K562 (cell line): ENCODE measurements around the gene ELAC1. TPM values are rescaled to one million over a fixed set of nuclear protein-coding genes. Genes with fewer than 3 reads are reported as not detected.

Source experiments
- ATAC-seq: fragments of 200-7000 bp; cut with Tn5 transposase; 3 replicates; pipeline ENCODE4 v1.9.1; 2020; ENCODE audit warnings: moderate library complexity
- BruUV-seq: library from RNA; stranded (reverse); fragments of 400-500 nt; replicated peaks from 2 replicates; lab custom pipeline; 2021; lab: Mats Ljungman, UMichigan
- CTCF ChIA-PET: fragments of 300-600 bp; formaldehyde crosslinking; extraction: SDS; loops from one replicate; lab custom pipeline; 2021; ENCODE audit warnings: low intra/inter-chr PET ratio; lab: Yijun Ruan, JAX
- POLR2A ChIA-PET: fragments of 300-600, 350-650 bp; sonication (Branson Sonifier 250); formaldehyde crosslinking; extraction: SDS; loops from one replicate; lab custom pipeline; 2021; ENCODE audit warnings: antibody characterized with exemption, inconsistent platforms; lab: Yijun Ruan, JAX
- DNase-seq, 4 experiments: peaks; one replicate each; pipeline versions ENCODE4 v3.0.0 to v3.0.0-alpha.2; 2011 to 2018; ENCODE audit warnings: low spot score in 3 of 4, mixed read lengths in 3 of 4; ENCODE audit errors: extremely low read depth in 1 of 4
- FAIRE-seq: peaks from 2 replicates; lab custom pipeline; 2011; peaks lifted over from hg19 to GRCh38; lab: Jason Lieb, UNC
- H2AFZ ChIP-seq: 2 replicates; pipeline ENCODE4 v1.6.0; 2011; ENCODE audit warnings: low read depth, low read length, control low read depth, inconsistent platforms
- H3K27ac ChIP-seq: fragments of 200-600 bp; 3 replicates; pipeline ENCODE4 v1.8.0; 2011; ENCODE audit warnings: low read depth, mild to moderate bottlenecking, control low read depth, inconsistent platforms, low read length, moderate library complexity, mixed read lengths; ENCODE audit errors: extremely low read depth
- H3K27me3 ChIP-seq, 2 experiments: fragments of 300-600 bp in 1 of 2; 2 replicates in 1 of 2; 3 replicates in 1 of 2; pipeline versions ENCODE4 v1.6.0 to v1.8.0; 2011; ENCODE audit warnings: inconsistent platforms in 2 of 2, low read length in 2 of 2, mild to moderate bottlenecking in 1 of 2, mixed read lengths in 1 of 2, moderate library complexity in 1 of 2; ENCODE audit not compliant: control insufficient read depth in 2 of 2, insufficient read depth in 2 of 2
- H3K36me3 ChIP-seq: fragments of 300-600 bp; 3 replicates; pipeline ENCODE4 v1.8.0; 2011; ENCODE audit warnings: mild to moderate bottlenecking, low read length, inconsistent platforms; ENCODE audit not compliant: control insufficient read depth, insufficient read depth
- H3K4me1 ChIP-seq, 2 experiments: fragments of 200-600 bp in 1 of 2; replicated peaks in 1 of 2; 2 replicates in 1 of 2; 3 replicates in 1 of 2; pipeline versions ENCODE4 v1.5.1 to v1.8.0; 2011; ENCODE audit warnings: inconsistent platforms in 2 of 2, low read length in 2 of 2, mild to moderate bottlenecking in 1 of 2, mixed read lengths in 1 of 2, moderate library complexity in 1 of 2; ENCODE audit not compliant: control insufficient read depth in 2 of 2, insufficient read depth in 2 of 2
- H3K4me2 ChIP-seq: 2 replicates; pipeline ENCODE4 v1.6.1; 2011; ENCODE audit warnings: low read length, control low read depth, inconsistent platforms, mixed read lengths; ENCODE audit not compliant: insufficient read depth
- H3K4me3 ChIP-seq: fragments of 200-600 bp; sonication (generic), shearing (Covaris generic); 2 replicates; pipeline ENCODE4 v1.5.1; 2016; ENCODE audit warnings: control low read depth, inconsistent platforms
- H3K79me2 ChIP-seq: fragments of 200-600 bp; 3 replicates; pipeline ENCODE4 v1.8.0; 2011; ENCODE audit warnings: low read length, inconsistent platforms; ENCODE audit not compliant: control insufficient read depth, insufficient read depth
- H3K9ac ChIP-seq, 2 experiments: 2 replicates each; pipeline versions ENCODE4 v1.6.0 to v1.6.1; 2011; ENCODE audit warnings: low read depth in 2 of 2, low read length in 2 of 2, control low read depth in 1 of 2, inconsistent platforms in 1 of 2, mild to moderate bottlenecking in 1 of 2, mixed read lengths in 1 of 2; ENCODE audit not compliant: insufficient read depth in 1 of 2
- H3K9me1 ChIP-seq: one replicate; pipeline ENCODE4 v1.6.0; 2011; ENCODE audit warnings: inconsistent platforms, mild to moderate bottlenecking, low read length, moderate library complexity; ENCODE audit not compliant: control insufficient read depth, insufficient read depth
- H3K9me3 ChIP-seq: replicated peaks from 2 replicates; pipeline ENCODE4 v1.5.1; 2011; ENCODE audit warnings: low read depth, low read length, inconsistent platforms; ENCODE audit not compliant: control insufficient read depth, insufficient read depth
- H4K20me1 ChIP-seq: replicated peaks from 2 replicates; pipeline ENCODE4 v1.6.1; 2011; ENCODE audit warnings: low read length, inconsistent platforms, mixed read lengths; ENCODE audit not compliant: control insufficient read depth, insufficient read depth
- ADNP ChIP-seq: fragments of 200-800 bp; sonication (Bioruptor generic); IDR thresholded peaks from 2 replicates; pipeline ENCODE4 v1.6.1; 2016; ENCODE audit warnings: missing genetic modification characterization, missing compliant biosample characterization
- CBFA2T3 ChIP-seq: fragments of 450-650 bp; IDR thresholded peaks from 2 replicates; pipeline ENCODE4 v1.6.1; 2017
- CXXC5 ChIP-seq: fragments of 250-450 bp; sonication (Bioruptor Pico); IDR thresholded peaks from 2 replicates; pipeline ENCODE4 v1.8.0; 2022; ENCODE audit warnings: inconsistent platforms, mild to moderate bottlenecking, moderate library complexity
- DMBX1 ChIP-seq: fragments of 250-450 bp; sonication (Bioruptor Pico); IDR thresholded peaks from 2 replicates; pipeline ENCODE4 v1.8.0; 2022; ENCODE audit warnings: inconsistent platforms, mild to moderate bottlenecking, moderate library complexity, borderline replicate concordance
- EP400 ChIP-seq: fragments of 450-650 bp; IDR thresholded peaks from 2 replicates; pipeline ENCODE4 v1.6.1; 2017; ENCODE audit warnings: antibody characterized with exemption, mild to moderate bottlenecking, moderate library complexity
- NR0B1 ChIP-seq: fragments of 450-650 bp; IDR thresholded peaks from one replicate; pipeline ENCODE4 v1.6.1; 2018; ENCODE audit warnings: mild to moderate bottlenecking, moderate library complexity; ENCODE audit not compliant: partially characterized antibody
- SIRT6 ChIP-seq: IDR thresholded peaks from one replicate; pipeline ENCODE4 v1.6.1; 2012; ENCODE audit warnings: low read depth, mild to moderate bottlenecking, control low read depth, inconsistent platforms, low read length, moderate library complexity
- SOX6 ChIP-seq: fragments of 450-650 bp; IDR thresholded peaks from 2 replicates; pipeline ENCODE4 v1.6.1; 2014; ENCODE audit warnings: mild to moderate bottlenecking
- TCF3 ChIP-seq: sonication (generic); formaldehyde crosslinking; IDR thresholded peaks from 2 replicates; pipeline ENCODE4 v1.4.0; 2020; ENCODE audit warnings: mild to moderate bottlenecking, missing genetic modification reagents
- ZNF124 ChIP-seq: sonication (generic); formaldehyde crosslinking; IDR thresholded peaks from 2 replicates; pipeline ENCODE4 v1.8.1; 2022; ENCODE audit warnings: missing genetic modification reagents
- ZNF507 ChIP-seq: conservative IDR thresholded peaks from 2 replicates; pipeline ENCODE4 v1.6.1; 2017; ENCODE audit warnings: missing genetic modification characterization, missing compliant biosample characterization
- ZNF592 ChIP-seq: fragments of 450-650 bp; IDR thresholded peaks from 2 replicates; pipeline ENCODE4 v1.6.1; 2017; ENCODE audit warnings: antibody characterized with exemption, mild to moderate bottlenecking
- ZNF77 ChIP-seq: fragments of 250-450 bp; sonication (Bioruptor Pico); IDR thresholded peaks from 2 replicates; pipeline ENCODE4 v1.5.0; 2020
- ZNF780A ChIP-seq: fragments of 250-450 bp; sonication (Bioruptor Pico); IDR thresholded peaks from 2 replicates; pipeline ENCODE4 v1.5.0; 2021; ENCODE audit warnings: mild to moderate bottlenecking
- WGBS: fragments of 100-300 bp; shearing (Covaris generic); methylation state at CpG from one replicate; pipeline ENCODE4 v1.1.6; 2016; ENCODE audit warnings: low coverage, mixed read lengths; ENCODE audit not compliant: insufficient coverage; ENCODE audit errors: missing lambda C conversion rate; 5-methylcytosine and 5-hydroxymethylcytosine counted together
- in situ Hi-C: fragments of 300-500 bp; cut with MboI; formaldehyde crosslinking; loops from 4 replicates; pipeline ENCODE4 v1.15.0; 2018; ENCODE audit warnings: inconsistent platforms, mixed read lengths
- intact Hi-C: fragments of 100-400 bp; cut with micrococcal nuclease; formaldehyde crosslinking; loops from 2 replicates; pipeline ENCODE4 v1.14.2; 2022
- polyA plus RNA-seq, 8 experiments: library from polyadenylated mRNA; depleted of rRNA in 4 of 8; stranded (reverse) in 5 of 8; unstranded in 3 of 8; fragments of >200 nt; fragmentation: Nextera tagmentation in 2 of 8; fragmentation: Illumina TruSeq in 1 of 8; extraction: Ambion mirVana in 2 of 8; extraction: Trizol in 1 of 8; gene quantifications; 2 replicates each; pipeline versions ENCODE4 v1.2.1 to v1.2.3, GENCODE V29; 2011 to 2014; ENCODE audit warnings: inconsistent platforms in 1 of 8, missing spikeins in 1 of 8
- total RNA-seq, 7 experiments: library from RNA; depleted of rRNA in 6 of 7; stranded (reverse); fragments of >200 nt in 6 of 7; fragmentation: Illumina TruSeq in 2 of 7; extraction: Trizol in 2 of 7; gene quantifications; 2 replicates each; pipeline versions ENCODE4 v1.2.1 to v1.2.3, GENCODE V29; 2011 to 2021; ENCODE audit warnings: low replicate concordance in 1 of 7
- TF ChIP-seq, protein P1 (sequence below): fragments of 250-450 bp; sonication (Bioruptor Pico); IDR thresholded peaks from 2 replicates; pipeline ENCODE4 v1.5.0; 2021
- TF ChIP-seq, protein P2 (sequence below): sonication (generic); formaldehyde crosslinking; IDR thresholded peaks from 2 replicates; pipeline ENCODE4 v1.8.0; 2022; ENCODE audit warnings: missing genetic modification reagents, mild to moderate bottlenecking, borderline replicate concordance

The ELAC1 gene
- total and polyA plus RNA-seq, 9 of the 15 experiments (the other 6 are each of a cell fraction or from before 2014, with no cell fraction given) = 3.7 to 7.7 (median 4.9) TPM

- peaks cover 3% of the 10 kb centered on the region; the same call in 1 of the 3 replicates for H3K36me3 ChIP-seq
- no TSS peak for BruUV-seq
- H3K9me1 ChIP-seq = no peaks in the 10 kb centered on the region
- no peaks in the 10 kb centered on the region for H3K79me2 ChIP-seq
- no peak overlapping the region for H3K4me2 ChIP-seq
- in situ Hi-C loops = no loop called here
- H2AFZ ChIP-seq = 0 out of 2 replicates have a peak overlapping the region, but pooled peaks have one; percentile 32
- no peaks in the 10 kb centered on the region for H4K20me1 ChIP-seq
- peak in 1 of 4 experiments; percentile 50 for DNase-seq
- H3K4me3 ChIP-seq = no peak overlapping the region
- H3K9ac ChIP-seq = peak overlapping the region in 1 of 2 experiments; percentile 26; a peak in 1 of 4 replicates
- ATAC-seq = peak; percentile 60
- H3K9me3 ChIP-seq = no peaks in the 10 kb centered on the region
- POLR2A ChIA-PET = interaction anchor here (0.9 to 2.2 kb wide), 5 partner anchors 11 to 96 kb away, joined by 3 to 7 read pairs (median 4); partner anchors contain the start of genes ELAC1, ME2 and SMAD4
- peak overlapping the region; percentile 71; the same call in 2 of the 3 replicates for H3K27ac ChIP-seq
- H3K27me3 ChIP-seq = no peaks in the 10 kb centered on the region
- intact Hi-C loops = no loop called here
- CTCF ChIA-PET = no interaction called here
- WGBS = 50% methylated on average over 5 of the region's 5 CpGs
- H3K4me1 ChIP-seq = no peaks in the 10 kb centered on the region; a peak in 1 of 5 replicates
- FAIRE-seq = no peak
- TF ChIP-seq DMBX1 (CRISPR knock-in tag) (0 out of 2 replicates have a peak, but pooled peaks have one; percentile 20), ZNF780A (CRISPR knock-in tag) (no peak), ZNF77 (CRISPR knock-in tag) (no peak), ZNF592 (peak; percentile 35; the same call in 1 of the 2 replicates), CXXC5 (CRISPR knock-in tag) (no peak), SIRT6 (no peak), ADNP (tag) (peak; percentile 24; the same call in 1 of the 2 replicates), TCF3 (peak; percentile 69; the same call in 1 of the 2 replicates), NR0B1 (no peak), CBFA2T3 (peak; percentile 58), SOX6 (peak; percentile 44; the same call in 1 of the 2 replicates), ZNF507 (tag) (no peak), EP400 (0 out of 2 replicates have a peak, but pooled peaks have one; percentile 13), ZNF124 (CRISPR knock-in tag) (no peak)
- TF ChIP-seq, protein P1, sequence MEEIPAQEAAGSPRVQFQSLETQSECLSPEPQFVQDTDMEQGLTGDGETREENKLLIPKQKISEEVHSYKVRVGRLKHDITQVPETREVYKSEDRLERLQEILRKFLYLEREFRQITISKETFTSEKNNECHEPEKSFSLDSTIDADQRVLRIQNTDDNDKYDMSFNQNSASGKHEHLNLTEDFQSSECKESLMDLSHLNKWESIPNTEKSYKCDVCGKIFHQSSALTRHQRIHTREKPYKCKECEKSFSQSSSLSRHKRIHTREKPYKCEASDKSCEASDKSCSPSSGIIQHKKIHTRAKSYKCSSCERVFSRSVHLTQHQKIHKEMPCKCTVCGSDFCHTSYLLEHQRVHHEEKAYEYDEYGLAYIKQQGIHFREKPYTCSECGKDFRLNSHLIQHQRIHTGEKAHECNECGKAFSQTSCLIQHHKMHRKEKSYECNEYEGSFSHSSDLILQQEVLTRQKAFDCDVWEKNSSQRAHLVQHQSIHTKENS (CRISPR knock-in tag) = no peak
- TF ChIP-seq, protein P2, sequence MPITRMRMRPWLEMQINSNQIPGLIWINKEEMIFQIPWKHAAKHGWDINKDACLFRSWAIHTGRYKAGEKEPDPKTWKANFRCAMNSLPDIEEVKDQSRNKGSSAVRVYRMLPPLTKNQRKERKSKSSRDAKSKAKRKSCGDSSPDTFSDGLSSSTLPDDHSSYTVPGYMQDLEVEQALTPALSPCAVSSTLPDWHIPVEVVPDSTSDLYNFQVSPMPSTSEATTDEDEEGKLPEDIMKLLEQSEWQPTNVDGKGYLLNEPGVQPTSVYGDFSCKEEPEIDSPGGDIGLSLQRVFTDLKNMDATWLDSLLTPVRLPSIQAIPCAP (CRISPR knock-in tag) = no peak
Measured at GRCh38 chr18:50933684-50934083, 34.2 kb upstream of the ELAC1 start.
